HG03280 (cell line): Measurements from ENCODE around the gene KIFAP3.
"Not testable (repeated sequence)": the region's sequence is repeated elsewhere in the genome, so short reads cannot be mapped to it uniquely, and the experiment has no call there.

ENCODE experiments used
- ATAC-seq: cut with Tn5 transposase; IDR thresholded peaks from one replicate; pipeline ENCODE4 v1.9.1; 2021; ENCODE audit warnings: mild to moderate bottlenecking, moderate library complexity; ENCODE audit not compliant: unreplicated experiment

KIFAP3 gene

DNA sequence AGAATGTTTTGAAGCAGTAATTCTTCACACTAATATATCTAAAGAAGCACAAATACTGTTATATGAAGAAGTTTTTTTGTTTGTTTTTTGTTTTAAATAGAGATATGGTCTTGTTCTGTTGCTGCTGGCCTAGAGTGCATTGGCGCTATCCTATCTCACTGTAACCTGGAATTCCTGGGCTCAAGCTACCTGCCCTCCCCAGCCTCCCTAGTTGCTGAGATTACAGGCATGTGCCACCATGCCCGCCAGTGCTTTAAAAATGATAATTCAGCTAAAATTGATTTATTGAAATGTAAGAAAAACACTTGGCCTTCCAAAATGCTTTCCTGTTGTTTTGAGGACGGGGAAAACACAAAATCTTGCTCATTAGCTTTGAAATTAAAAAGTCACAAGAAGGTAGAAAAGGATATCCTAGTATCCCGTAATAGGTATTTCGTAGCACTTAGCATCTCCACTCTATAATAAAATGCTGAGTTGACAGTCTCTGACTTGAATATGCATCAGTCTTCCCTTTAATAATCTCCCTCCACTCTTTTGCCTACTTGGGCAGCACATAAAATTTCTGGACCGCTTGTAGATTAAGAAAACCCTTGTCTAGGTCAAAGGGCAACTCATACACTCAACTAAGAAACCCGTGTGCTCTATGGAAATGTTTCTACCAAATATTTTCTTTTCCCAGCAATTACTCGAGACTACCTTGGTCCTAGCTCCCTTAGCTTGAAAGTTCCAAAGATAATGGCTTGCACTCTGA is 182.1 kb downstream of the KIFAP3 start:
- ATAC-seq, result no peak

DNA sequence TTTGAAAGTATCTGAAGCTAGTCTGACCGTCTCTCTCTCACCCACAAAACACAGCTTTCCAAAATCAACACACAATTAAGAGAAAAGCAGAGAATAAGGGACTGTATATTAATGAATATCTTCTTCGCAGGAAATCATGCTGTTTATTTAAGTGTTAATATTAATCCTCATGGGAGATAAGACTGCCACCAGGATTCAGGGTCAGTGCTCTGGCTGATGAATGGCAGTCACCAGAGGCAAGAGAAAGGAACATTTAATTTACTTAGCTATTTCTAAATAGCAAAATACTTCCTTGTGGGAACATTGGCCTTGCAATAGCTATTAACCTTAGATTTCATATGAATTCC is 183.0 kb downstream of the KIFAP3 start:
- ATAC-seq, result no peak

DNA sequence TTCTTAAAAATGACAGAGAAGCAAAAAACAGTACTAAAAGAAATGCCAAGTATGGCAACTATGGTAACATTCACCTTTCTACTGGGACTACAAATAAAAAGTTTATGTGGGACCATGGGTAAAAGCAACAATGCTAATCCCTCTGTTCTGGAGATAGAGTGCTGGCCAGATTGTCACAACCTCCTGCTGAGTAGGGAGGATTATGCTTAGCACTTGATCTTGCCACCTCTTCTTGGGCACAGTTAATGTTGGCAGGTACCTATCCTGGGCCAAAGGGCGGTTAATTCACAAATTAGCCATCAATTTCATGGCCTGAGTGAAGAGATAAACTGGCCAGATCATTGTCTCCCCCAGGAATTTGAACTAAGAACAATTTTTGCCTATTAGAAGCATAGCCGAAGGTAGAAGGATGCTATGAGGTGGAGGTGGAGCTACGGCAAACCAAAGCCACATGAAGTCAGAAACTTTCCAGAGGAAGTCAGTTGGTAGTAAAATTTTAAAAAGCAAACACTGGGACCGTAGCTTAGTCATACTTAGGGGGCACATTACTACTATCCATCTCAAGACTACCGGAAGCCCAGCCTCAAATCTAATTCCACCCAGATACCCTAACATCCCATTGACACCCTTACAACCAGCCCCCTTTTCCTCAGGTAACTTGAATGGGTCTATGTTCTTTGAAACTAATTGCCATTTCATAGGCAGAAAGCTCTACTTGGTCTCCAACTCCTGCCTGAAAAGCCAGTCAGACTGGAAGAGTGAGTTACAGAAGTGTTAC is 183.5 kb downstream of the KIFAP3 start:
- ATAC-seq, result no peak

DNA sequence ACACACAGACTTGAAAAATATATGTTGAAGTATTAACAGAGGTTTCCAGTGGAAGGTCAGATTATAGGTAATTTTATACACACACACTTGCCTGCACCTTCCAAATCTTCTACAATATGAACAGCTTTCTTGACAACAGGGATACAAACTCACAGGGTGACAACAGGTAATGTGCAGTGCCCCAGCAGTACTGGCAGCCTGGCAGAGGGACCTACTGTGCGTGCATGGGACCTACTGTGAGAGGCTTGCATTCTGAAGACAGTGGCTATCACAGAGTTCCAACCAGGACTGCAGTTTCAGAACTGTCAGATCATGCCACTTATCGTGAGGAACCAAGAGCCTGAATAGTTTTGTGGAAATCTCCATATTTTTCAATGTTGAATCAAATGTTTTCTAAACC is 184.6 kb downstream of the KIFAP3 start:
- no peak for ATAC-seq

DNA sequence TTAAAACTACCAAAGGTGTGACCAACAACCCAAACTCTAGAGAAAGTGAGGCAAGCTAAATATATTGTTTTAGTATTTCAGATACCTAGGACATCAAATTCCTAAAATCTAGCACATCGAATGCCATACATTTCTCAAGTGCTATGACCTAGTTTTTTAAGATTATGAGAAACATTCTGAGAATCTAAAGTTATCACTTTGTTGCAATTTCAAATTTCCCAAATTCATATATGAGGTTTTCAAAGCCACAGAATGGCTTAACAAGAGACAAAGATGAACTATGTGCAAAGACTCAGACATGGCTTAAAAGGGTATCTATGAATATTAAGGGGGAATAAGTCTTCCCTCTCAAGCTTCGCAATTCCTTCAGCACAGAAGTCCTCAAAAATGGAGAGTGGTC is 187.6 kb downstream of the KIFAP3 start:
- no peak for ATAC-seq

DNA sequence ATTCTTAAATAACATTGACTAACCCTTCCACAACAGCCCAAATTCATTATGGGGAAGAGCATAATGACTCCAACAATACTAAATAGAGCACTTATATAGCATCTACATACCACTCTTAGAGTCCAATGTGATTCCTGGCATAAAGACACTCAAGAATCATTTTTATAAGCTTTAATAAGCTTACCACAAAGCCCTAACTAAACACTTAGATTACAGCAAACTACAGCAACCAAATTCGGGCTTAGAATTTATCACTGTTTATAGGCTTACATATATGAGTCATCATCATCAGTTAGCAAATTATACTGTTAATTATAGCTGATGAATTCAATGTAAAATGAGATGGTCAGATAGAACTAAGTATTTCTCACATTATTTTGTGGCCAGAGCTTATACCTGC is 188.1 kb downstream of the KIFAP3 start:
- no peak for ATAC-seq

DNA sequence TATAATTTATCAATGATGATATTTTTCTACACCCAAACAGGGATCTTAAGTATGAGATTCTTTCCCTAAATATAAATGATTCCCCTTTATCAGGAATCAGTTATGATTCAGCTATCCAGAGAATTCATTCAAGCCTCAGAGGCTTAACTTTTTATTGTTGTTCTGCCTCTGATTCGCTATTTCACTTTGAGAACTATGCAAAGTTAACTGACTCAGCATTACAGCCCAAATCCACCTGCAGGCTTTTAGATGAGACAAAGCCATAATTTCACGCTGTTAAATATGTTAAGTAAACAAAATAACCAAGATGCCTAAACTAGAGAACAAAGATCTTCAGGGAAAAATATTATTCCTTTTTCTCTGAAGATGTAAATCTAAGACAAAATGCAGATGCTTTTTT is 189.3 kb downstream of the KIFAP3 start:
- ATAC-seq, result no peak

DNA sequence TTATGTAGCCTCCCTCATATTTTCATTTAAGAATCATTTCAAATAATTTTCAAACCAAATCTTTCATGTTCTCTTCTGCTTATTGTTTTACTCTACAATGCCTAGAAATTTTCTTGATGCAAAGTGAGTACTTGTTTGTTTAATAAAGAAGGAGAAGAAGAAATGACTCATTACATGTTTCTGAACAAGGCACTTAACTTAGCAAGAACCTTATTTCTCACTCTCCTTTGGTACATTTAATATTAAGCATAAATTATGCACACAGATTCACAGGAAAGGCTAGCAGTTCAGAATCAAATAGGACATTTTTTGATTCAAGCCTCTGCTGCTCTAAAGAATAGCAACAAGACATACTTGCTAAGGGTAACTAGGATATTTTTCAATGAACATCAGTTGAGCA is 189.9 kb downstream of the KIFAP3 start:
- ATAC-seq, result no peak

DNA sequence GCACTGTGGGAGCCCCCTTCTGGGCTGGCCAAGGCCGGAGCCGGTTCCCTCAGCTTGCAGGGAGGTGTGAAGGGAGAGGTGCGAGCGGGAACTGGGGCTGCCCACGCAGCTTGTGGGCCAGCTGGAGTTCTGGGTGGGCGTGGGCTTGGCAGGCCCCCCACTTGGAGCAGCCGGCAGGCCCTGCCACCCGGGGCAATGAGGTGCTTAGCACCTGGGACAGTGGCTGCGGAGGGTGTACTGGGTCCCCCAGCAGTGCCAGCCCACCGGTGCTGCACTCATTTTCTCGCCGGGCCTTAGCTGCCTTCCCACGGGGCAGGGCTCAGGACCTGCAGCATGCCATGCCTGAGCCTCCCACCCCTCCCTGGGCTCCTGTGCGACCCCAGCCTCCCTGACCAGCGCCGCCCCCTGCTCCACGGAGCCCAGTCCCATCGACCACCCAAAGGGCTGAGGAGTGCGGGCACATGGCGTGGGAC is 192.4 kb downstream of the KIFAP3 start:
- no peak for ATAC-seq

DNA sequence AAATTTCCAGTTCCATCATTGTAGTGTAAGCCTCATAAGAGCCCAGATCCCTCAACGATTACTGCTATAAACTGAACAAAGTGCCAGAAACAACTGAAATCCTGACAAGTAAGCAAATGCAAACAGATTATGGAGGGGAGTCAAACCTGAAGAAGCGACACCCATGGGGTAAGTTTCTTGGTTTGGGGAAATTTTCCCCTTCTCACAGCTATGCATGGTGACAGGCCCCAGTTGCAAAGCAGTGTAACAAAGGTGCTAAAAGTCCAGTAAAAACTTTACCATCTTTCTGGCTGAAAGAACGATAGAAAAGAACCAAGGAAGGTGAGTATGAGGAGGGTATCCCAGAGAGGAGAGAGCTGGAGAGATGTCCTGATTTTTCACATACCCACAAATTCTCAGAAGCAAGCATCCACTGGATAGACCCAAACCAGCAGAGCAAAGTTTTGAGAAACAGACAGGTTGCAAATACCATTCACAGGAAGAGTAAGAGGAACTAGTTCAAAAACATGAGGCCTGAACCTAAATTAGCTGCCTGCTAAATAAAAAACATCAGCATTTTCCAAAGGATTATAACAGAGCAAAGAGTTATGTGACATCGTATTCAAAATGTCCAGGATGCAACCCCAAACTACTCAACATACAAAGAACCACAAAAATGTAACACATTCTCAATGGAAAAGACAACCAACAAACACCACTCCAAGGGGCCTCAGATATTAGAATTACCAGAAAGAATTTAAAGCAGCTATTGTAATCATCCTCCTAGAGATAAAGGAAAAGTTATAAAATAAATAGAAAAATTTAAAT is 195.3 kb downstream of the KIFAP3 start:
- no peak for ATAC-seq

DNA sequence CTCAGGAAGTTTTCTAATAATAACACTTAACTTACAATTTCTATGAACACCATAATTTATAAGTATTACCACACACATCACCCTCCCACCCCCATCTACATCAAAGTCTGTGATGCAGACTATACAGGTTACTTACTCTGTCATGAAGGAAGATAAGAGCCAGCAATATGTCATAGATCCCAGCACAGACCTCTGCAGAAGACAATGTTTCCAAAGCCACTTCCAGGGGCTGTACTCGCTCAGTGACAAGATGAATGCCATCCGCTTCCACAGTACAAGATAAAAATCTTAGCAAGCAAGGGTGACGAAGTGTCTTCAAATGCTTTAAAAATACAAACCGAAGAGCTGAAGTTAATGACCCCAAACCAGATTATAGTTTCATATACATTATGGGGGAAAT is 196.0 kb downstream of the KIFAP3 start:
- ATAC-seq, result no peak

DNA sequence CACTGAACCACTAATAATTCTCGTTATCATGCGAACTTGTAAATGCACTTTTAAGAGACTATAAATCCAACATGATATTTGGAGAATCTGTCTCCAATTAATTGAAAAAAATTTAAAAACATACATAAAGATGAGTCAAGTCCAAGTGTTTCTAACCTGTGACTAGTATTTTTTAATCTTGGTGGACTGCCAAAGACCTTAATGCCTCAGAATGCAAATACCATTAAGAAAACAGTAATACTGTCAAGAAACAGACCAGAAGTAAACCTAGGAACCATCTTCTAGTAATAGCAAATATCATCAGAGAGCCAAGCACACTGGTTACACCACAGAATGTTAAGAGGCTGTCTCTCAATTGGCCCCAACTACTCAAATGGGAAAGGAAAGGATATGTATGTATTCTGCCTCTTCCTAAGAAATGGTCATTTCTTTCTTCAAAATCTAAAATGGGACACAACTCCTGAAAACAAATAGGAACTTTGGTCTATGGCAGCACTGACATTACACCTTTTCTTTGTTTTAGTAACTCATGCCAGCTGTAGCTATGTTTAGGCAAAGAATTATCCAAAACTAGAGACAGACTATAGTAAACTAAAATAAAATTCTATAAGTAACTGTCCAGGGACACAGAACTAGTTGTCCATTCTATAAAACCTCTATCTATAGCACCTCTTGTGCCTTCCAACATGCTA is 196.5 kb downstream of the KIFAP3 start:
- ATAC-seq, result no peak

DNA sequence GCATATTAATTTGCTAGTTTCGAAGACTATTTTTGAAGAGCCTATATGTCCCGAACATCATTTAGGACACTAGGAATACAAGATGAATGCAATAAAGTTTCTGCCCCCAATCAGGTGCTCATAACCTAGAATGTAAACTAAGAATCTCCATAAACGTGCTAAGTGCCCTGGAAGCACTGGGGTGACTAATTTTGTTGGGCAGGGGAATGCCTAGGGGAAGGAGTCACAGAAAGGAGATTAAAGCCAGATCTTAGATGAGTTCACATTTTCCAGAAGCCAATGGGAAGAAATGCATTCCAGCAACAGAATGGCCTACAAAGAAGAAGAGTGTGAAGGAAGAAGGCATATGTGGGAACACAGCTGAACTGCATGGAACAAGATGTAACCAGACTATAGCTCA is 200.3 kb downstream of the KIFAP3 start:
- no peak for ATAC-seq

DNA sequence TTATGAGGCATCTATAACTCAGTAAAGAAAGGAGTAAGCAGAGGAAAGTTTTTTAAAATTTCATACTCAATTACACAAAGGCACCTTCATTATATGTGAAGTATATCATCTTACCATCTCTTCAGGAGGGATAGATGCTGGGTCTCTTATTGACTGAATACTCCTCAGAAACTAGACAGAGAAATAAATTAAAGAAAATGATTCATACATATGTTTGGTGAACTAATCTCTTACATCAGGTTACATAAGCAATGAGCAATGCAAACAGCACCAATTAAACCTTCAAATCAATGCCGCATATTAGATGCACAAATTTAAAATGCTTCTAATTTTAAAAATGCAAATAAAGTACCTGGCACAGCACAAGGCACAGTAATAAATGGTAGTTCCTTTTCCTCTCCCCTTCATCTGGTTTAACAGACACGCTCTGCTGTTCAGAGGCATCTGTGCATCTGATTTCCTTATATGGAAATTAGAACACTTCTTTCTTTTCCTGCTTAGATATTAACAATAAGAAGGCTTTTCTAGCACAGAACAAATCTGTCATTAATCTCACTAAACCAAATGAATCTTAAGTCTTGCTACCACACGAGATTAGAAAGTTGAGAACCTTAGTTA is 200.8 kb downstream of the KIFAP3 start:
- ATAC-seq, result no peak

DNA sequence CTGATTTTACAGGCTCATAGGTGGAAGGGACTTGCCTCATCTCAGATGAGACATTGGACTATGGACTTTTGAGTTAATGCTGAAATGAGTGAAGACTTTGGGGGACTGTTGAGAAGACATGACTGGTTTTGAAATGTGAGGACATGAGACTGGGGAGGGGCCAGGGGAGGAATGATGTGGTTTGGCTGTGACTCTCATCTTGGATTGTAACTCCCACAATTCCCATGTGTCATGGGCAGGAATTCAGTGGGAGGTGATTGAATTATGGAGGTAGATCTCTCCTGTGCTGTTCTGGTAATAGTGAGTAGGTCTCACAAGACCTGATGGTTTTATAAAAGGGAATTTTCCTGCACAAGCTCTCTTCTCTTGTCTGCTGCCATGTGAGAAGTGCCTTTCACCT is 201.6 kb downstream of the KIFAP3 start:
- ATAC-seq, result no peak

DNA sequence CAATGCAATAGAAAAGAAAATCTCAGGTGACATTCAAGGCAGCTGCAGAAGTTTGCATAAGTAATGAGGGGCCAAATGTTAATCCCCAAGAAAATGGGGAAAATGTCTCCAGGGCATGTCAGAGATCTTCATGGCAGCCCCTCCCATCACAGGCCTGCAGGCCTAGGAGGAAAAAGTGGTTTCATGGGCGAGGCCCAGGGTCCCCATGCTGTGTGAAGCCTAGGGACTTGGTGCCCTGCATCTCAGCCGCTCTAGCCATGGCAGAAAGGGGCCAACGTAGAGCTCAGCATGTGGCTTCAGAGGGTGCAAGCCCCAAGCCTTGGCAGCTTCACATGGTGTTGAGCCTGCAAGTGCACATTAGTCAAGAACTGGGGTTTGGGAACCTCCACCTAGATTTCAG is 202.5 kb downstream of the KIFAP3 start:
- not testable (repeated sequence) for ATAC-seq
